IPS-20b (cell line): ENCODE measurements around the gene LIPH.
A peak's percentile ranks its signal among the peaks of the same experiment; 100 is the strongest.
"Not testable (repeated sequence)": the region's sequence is repeated elsewhere in the genome, so short reads cannot be mapped to it uniquely, and the experiment has no call there.

Source experiments
- H3K27ac ChIP-seq: one replicate; pipeline ENCODE4 v1.5.1; 2013; ENCODE audit warnings: low read length
- H3K27me3 ChIP-seq: 2 replicates; pipeline ENCODE4 v1.6.1; 2013; ENCODE audit warnings: mild to moderate bottlenecking, low read length, inconsistent platforms; ENCODE audit not compliant: insufficient read depth
- H3K36me3 ChIP-seq: 2 replicates; pipeline ENCODE4 v1.6.1; 2013; ENCODE audit warnings: low read depth, mild to moderate bottlenecking, inconsistent platforms, low read length, moderate library complexity; ENCODE audit not compliant: insufficient read depth
- H3K4me1 ChIP-seq: 2 replicates; pipeline ENCODE4 v1.6.1; 2013; ENCODE audit warnings: mild to moderate bottlenecking, control low read depth, inconsistent platforms, low read length, moderate library complexity; ENCODE audit not compliant: insufficient read depth
- H3K4me3 ChIP-seq: 2 replicates; pipeline ENCODE4 v1.5.1; 2013; ENCODE audit warnings: mild to moderate bottlenecking, low read length, inconsistent platforms
- H3K9ac ChIP-seq: 2 replicates; pipeline ENCODE4 v1.6.1; 2013; ENCODE audit warnings: low read depth, mild to moderate bottlenecking, inconsistent platforms, low read length, moderate library complexity
- H3K9me3 ChIP-seq: 2 replicates; pipeline ENCODE4 v1.6.1; 2013; ENCODE audit warnings: mild to moderate bottlenecking, low read depth, low read length, inconsistent platforms; ENCODE audit not compliant: insufficient read depth

LIPH gene

DNA sequence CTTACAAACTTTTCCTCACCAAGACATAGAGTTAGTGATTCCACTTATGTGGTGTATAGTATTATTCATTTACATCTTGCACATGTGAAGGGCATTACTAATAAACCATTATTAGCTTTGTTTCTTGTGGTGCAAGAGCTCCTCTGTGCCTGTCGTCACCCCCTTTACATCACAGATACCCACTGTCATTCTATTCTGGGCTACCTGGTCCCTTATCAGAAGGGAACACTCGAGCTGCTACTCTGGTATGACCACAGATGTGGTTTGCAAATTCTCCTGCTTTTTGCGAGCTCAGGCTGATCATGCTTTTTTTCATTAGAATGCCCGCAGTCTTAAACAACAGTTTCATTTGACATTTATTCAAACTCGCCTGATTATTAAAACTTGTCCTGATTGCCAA is 19.8 kb upstream of the LIPH start:
- Histone ChIP-seq H3K4me1 (no peaks in the 10 kb centered on the region; the same call in 1 of the 2 replicates), H3K27me3 (no peaks in the 10 kb centered on the region), H3K27ac (no peak overlapping the region), H3K9ac (no peak overlapping the region), H3K9me3 (peaks cover 13% of the 10 kb centered on the region), H3K36me3 (no peaks in the 10 kb centered on the region), H3K4me3 (no peak overlapping the region)

DNA sequence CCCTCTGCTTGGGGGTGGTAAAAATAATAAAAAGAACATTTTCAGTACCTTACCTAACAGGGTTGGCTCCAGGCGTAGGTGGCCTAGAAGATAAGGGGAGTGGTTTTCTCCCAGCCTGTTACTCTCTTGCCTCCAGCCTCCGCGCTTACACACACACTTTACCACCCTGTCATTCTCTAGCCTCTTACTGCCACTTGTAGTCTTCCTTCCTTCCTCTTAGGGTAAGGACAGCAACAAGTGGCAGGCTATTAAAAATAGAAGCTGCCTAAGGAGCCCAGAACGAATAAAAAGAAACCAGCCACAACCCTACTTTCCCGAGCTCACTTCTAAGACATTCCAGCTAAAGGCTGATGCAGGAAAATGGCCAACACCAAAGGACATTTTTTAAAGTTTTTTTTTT is 9.6 kb upstream of the LIPH start:
- H3K9me3 ChIP-seq, result no peaks in the 10 kb centered on the region
- H3K27me3 ChIP-seq, result peaks cover 7% of the 10 kb centered on the region; the same call in 1 of the 2 replicates
- H3K36me3 ChIP-seq, result no peaks in the 10 kb centered on the region
- H3K4me3 ChIP-seq, result no peak overlapping the region
- 0 out of 2 replicates have a peak overlapping the region, but pooled peaks have one; percentile 53 for H3K9ac ChIP-seq
- H3K27ac ChIP-seq, result peak overlapping the region; percentile 15
- H3K4me1 ChIP-seq, result peaks cover 22% of the 10 kb centered on the region

DNA sequence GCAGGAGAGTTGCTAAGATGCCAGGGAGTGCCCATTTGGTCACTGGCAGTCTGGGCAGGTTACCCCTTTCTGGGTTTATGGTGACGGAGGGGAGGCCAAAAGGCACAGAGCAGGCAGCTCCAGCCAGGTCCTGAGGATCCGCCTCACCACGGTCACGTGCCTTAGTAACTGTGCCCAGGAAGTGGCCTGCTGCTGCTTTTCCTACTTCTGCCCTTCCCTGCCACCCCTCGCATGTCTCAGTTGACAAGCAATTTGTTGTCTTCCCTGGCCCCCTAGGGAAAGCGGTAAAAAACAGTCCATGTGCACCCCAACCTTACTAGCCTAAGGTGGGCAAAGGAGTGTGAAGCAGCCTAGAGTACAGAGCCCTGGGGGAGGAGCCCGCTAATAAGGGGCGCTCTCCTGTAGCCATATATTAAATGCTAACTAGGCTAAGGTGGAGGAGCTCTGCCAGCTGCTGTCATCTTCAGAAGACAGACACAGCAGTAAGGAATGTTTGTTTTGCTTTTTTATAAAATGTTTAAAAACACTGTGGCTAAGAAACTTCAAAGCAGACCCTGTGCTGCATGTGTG is 9.1 kb upstream of the LIPH start:
- Histone ChIP-seq H3K4me1 (peaks cover 22% of the 10 kb centered on the region), H3K27me3 (peaks cover 7% of the 10 kb centered on the region; the same call in 1 of the 2 replicates), H3K36me3 (no peaks in the 10 kb centered on the region), H3K4me3 (no peak overlapping the region), H3K9me3 (no peaks in the 10 kb centered on the region), H3K27ac (peak overlapping the region; percentile 15), H3K9ac (peak overlapping the region; percentile 53; the same call in 1 of the 2 replicates)

DNA sequence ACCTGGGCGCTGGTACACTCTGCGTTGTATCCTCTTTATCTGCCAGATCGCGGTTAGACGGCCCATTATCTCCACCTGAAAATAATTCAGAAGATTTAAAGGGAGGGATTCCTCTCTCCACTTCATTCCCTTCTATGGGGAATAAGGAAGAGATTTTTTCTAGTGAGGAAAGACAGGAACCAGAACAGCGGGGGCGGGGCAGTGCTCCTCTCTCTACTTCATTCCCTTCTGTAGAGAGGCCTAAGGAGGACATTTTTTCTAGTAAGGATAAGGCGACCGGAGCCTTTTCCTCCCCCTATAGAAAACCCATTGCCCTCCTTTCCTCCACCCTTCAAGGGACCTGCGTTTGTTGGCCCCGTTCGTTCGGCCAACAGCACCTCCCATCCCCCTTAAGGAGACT is 8.3 kb upstream of the LIPH start:
- Histone ChIP-seq H3K9ac (peak overlapping the region; percentile 42; the same call in 1 of the 2 replicates), H3K9me3 (no peaks in the 10 kb centered on the region)

DNA sequence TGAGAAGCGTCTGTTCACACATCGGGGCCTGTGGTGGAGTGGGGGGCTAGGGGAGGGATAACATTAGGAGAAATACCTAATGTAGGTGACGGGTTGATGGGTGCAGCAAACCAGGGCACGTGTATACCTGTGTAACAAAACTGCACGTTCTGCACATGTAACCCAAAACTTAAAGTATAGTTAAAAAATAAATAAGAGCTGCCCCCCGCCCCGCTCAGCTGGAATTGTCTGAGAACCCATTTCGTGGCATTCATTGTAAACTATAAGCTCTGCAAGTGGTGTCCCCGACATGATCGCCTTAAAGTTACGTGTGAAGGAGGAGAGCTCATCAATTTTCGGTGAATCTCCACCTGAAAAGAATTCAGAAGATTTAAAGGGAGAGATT is 7.3 kb upstream of the LIPH start:
- no peak overlapping the region for H3K9ac ChIP-seq
- H3K9me3 ChIP-seq, result no peaks in the 10 kb centered on the region
- no peak overlapping the region for H3K27ac ChIP-seq
- H3K36me3 ChIP-seq, result no peaks in the 10 kb centered on the region
- H3K4me3 ChIP-seq, result no peak overlapping the region
- H3K4me1 ChIP-seq, result peaks cover 22% of the 10 kb centered on the region
- H3K27me3 ChIP-seq, result peaks cover 7% of the 10 kb centered on the region; the same call in 1 of the 2 replicates

More for the DNA sequence above, 8.3 kb upstream of the LIPH start:
- Histone ChIP-seq H3K27ac (no peak overlapping the region), H3K27me3 (peaks cover 7% of the 10 kb centered on the region; the same call in 1 of the 2 replicates), H3K4me3 (no peak overlapping the region), H3K4me1 (peaks cover 22% of the 10 kb centered on the region), H3K36me3 (no peaks in the 10 kb centered on the region)

DNA sequence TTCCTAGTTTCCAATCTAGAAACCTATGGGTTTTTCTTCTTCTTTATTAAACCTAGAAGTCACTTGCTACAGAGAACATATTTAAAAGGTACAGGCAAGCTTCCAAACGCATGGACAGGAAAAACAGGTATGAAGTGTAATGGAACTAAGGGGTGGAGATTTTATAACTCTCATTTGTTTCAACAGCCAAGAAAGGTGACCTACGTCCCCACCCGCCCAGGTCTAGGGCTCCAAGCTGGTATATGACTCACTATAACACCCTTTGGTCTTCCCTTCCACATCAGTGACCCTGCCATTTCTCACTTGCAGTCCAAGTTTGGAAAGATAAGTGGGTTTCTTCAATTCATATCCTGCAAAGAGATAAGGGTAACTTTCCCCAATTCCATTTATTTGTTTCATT is 6.0 kb upstream of the LIPH start:
- Histone ChIP-seq H3K36me3 (no peaks in the 10 kb centered on the region), H3K4me1 (peaks cover 22% of the 10 kb centered on the region), H3K4me3 (no peak overlapping the region), H3K27me3 (peaks cover 7% of the 10 kb centered on the region; the same call in 1 of the 2 replicates), H3K27ac (no peak overlapping the region), H3K9ac (no peak overlapping the region), H3K9me3 (no peaks in the 10 kb centered on the region)

DNA sequence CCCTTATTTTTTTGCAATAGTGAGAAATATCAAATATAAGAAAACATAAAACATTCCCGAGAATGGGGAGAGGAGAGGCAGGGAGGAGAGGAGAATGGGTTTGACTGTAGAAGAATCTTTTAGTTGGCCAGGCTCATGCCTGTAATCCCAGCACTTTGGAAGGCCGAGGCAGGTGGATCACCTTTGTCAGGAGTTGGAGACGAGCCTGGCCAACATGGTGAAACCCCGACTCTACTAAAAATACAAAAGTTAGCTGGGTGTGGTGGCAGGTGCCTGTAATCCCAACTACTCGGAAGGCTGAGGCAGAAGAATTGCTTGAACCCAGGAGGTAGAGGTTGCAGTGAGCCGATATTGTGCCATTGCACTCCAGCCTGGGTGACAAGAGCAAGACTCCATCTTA is 4.3 kb upstream of the LIPH start:
- H3K27ac ChIP-seq, H3K27me3 ChIP-seq, H3K9ac ChIP-seq, H3K36me3 ChIP-seq, H3K4me3 ChIP-seq, H3K9me3 ChIP-seq: not testable (repeated sequence)
- peaks cover 19% of the 10 kb centered on the region for H3K4me1 ChIP-seq

DNA sequence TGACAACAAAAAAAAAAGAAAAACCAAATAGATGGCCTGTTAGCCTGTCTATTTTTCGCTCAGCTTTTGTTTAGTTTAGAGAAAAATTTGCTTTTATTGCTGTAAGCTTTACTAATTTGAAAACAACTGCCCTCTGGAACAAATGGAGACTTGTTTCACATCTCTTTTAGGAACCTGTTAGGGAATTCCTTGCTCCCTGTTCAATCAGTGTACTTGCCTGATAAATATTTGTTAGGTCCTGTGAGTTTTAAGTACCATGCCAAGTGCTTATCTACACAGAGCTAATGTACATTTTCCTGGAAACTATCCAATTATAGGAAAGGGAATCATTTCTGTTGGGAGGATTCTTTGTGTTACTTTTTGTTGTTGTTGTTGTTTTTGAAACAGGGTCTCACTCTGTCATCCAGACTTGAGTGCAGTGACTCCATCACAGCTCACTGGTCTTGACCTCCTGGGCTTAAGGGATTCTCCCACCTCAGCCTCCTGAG is 3.5 kb upstream of the LIPH start:
- H3K9me3 ChIP-seq, result no peaks in the 10 kb centered on the region
- H3K4me1 ChIP-seq, result peaks cover 12% of the 10 kb centered on the region; the same call in 1 of the 2 replicates
- H3K27me3 ChIP-seq, result peaks cover 7% of the 10 kb centered on the region; the same call in 1 of the 2 replicates
- H3K36me3 ChIP-seq, result no peaks in the 10 kb centered on the region
- H3K27ac ChIP-seq, result no peak overlapping the region
- H3K9ac ChIP-seq, result no peak overlapping the region
- H3K4me3 ChIP-seq, result no peak overlapping the region

DNA sequence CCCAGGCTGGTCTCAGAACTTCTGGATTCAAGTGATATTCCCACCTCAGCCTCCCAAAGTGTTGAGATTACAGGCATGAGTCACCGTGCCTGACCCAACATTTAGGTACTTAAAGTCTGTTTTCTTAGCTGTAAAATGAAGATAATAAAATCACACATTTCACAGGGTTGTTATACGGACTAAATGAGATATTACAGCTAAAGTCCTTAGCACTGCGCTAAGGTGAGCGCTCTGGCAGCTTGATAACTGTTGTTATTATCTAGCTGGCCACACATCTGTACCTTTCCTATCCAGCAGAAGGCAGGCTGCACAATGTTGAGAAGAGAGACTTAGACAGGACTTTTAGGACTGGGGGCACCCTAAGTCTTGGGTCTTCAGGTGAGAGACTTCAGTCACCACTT is 2.7 kb upstream of the LIPH start:
- no peak overlapping the region for H3K27ac ChIP-seq
- peaks cover 11% of the 10 kb centered on the region; the same call in 1 of the 2 replicates for H3K4me1 ChIP-seq
- no peak overlapping the region for H3K9ac ChIP-seq
- H3K9me3 ChIP-seq, result no peaks in the 10 kb centered on the region
- H3K27me3 ChIP-seq, result peaks cover 7% of the 10 kb centered on the region; the same call in 1 of the 2 replicates
- H3K4me3 ChIP-seq, result no peak overlapping the region
- no peaks in the 10 kb centered on the region for H3K36me3 ChIP-seq

DNA sequence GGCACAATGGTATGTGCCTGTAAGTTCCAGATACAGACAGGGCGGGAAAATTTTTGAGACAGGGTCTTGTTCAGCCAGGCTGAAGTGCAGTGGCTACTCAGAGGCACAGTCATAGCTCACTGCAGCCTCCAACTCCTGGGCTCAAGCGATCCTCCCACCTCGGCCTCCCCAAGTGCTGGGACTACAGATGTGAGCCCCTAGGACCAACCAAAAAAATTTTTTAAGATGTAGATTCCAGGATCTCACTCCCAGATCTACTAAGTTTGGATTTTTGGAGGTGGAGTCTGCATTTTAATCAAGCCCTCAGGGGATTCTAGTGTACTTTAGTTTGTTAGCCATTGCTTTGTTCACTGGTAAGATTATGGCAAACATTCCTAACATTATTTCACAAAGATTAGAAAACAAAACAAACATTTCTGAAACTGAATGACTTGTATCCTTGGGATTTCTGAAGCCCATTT is 2.7 kb downstream of the LIPH start:
- Histone ChIP-seq H3K4me1 (peaks cover 5% of the 10 kb centered on the region; the same call in 1 of the 2 replicates), H3K27ac (no peak overlapping the region), H3K9ac (no peak overlapping the region), H3K4me3 (no peak overlapping the region), H3K36me3 (no peaks in the 10 kb centered on the region), H3K27me3 (no peaks in the 10 kb centered on the region), H3K9me3 (no peaks in the 10 kb centered on the region)

DNA sequence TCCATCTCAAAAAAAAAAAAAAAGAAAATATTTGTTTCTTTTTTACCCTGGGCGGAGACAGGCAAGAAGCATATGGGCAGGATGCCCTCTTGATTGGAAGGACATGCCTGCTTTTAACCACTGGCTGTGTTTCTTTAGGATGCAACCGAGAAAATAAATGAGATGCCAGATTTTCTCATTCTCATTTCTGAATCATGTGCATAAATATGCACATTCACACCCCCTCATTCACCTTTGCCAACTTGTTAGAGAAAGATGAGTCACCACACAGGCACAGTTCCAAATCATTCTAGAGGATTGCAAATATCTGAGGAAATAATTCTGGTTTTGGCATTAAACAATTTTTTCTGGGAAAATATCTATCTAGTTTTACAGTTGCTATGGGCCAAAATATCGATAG is 3.3 kb downstream of the LIPH start:
- H3K27me3 ChIP-seq, result no peaks in the 10 kb centered on the region
- H3K4me1 ChIP-seq, result peaks cover 5% of the 10 kb centered on the region; the same call in 1 of the 2 replicates
- H3K4me3 ChIP-seq, result no peak overlapping the region
- no peak overlapping the region for H3K9ac ChIP-seq
- no peaks in the 10 kb centered on the region for H3K36me3 ChIP-seq
- no peak overlapping the region for H3K27ac ChIP-seq
- H3K9me3 ChIP-seq, result no peaks in the 10 kb centered on the region

DNA sequence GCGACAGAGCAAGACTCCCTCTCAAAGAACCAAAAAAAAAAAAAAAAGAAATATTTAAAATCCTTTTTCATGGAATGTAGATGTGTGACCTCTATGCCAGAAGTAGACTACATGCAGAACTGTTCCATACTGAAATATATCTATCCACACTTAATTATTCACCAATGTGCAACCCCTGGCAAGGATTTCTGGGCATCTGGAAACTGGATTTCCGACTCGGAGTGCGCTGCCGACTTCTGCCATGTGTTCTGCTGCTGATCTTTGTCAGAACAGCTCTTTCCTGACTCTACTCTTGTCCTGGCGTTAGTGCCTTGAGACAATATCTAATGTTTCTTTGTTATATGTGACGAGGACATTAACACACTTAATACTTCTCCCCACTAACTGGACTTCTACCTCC is 11.7 kb downstream of the LIPH start:
- Histone ChIP-seq H3K4me1 (no peaks in the 10 kb centered on the region), H3K27ac (no peak overlapping the region), H3K9me3 (no peaks in the 10 kb centered on the region), H3K9ac (no peak overlapping the region), H3K27me3 (no peaks in the 10 kb centered on the region), H3K4me3 (no peak overlapping the region), H3K36me3 (no peaks in the 10 kb centered on the region)
